Stimulated activated CD4-positive, alpha-beta T cell treated with anti-CD3 and anti-CD28 coated beads, Interleukin-2, amount 100 ng/mL, for 4 hours (primary cell): ENCODE results near the gene KEL.
A peak's percentile ranks its signal among the peaks of the same experiment; 100 is the strongest.
"Not testable (repeated sequence)": the region's sequence is repeated elsewhere in the genome, so short reads cannot be mapped to it uniquely, and the experiment has no call there.

ENCODE experiments used
- DNase-seq: peaks from one replicate; pipeline ENCODE4 v3.0.0-alpha.2; 2020; ENCODE audit warnings: low read depth

Gene KEL, protein sequence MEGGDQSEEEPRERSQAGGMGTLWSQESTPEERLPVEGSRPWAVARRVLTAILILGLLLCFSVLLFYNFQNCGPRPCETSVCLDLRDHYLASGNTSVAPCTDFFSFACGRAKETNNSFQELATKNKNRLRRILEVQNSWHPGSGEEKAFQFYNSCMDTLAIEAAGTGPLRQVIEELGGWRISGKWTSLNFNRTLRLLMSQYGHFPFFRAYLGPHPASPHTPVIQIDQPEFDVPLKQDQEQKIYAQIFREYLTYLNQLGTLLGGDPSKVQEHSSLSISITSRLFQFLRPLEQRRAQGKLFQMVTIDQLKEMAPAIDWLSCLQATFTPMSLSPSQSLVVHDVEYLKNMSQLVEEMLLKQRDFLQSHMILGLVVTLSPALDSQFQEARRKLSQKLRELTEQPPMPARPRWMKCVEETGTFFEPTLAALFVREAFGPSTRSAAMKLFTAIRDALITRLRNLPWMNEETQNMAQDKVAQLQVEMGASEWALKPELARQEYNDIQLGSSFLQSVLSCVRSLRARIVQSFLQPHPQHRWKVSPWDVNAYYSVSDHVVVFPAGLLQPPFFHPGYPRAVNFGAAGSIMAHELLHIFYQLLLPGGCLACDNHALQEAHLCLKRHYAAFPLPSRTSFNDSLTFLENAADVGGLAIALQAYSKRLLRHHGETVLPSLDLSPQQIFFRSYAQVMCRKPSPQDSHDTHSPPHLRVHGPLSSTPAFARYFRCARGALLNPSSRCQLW

DNA sequence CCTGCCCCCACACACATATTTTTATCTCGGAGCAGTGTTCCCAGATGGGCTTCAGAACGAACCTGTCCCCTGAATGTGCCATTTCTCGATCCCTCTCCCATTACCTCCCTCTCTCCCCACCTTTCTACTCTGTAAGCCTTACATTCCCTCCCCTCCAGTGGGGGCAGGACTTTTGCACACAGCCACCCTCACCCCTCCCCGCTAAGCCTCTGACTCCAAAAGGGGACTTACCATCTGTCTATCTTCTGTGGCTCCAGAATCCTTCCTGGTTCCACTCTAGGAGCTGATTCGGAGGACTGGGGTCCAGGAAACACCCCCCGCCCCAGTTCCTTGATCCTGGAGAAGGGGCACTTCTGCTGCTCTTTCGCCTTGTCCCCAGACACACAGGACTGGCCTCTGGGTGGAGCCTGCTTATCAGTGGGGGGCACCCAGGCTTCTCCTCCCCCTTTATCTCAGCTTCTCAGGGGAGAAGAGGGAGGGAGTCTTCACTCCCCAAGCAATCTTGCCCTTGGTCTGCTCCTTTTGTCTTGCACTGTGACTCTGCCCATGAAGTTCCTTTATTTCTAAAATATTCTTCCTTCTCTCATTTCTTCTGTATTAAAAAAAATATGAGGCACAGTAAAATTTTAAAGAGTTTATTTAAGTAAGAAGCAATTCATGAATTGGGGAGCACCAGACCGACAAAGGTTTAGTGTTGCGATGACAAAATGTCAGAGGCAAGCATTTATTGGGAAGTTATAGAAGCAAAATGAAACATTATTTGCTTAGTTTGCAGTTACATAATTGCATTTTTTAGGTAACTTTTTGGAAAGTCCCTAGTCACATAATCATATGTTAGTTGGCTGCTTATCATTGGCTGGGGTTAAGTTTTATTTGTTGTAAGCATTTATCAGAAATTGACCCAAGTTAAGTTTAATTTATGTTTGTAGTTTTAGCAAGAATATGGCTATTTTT lies at the start of gene KEL:
TSS of gene KEL (minus strand) at position 391 of the 954 bp plus-strand sequence. CDS start at position 234, 157 bp downstream.
- DNase-seq = no peak

DNA sequence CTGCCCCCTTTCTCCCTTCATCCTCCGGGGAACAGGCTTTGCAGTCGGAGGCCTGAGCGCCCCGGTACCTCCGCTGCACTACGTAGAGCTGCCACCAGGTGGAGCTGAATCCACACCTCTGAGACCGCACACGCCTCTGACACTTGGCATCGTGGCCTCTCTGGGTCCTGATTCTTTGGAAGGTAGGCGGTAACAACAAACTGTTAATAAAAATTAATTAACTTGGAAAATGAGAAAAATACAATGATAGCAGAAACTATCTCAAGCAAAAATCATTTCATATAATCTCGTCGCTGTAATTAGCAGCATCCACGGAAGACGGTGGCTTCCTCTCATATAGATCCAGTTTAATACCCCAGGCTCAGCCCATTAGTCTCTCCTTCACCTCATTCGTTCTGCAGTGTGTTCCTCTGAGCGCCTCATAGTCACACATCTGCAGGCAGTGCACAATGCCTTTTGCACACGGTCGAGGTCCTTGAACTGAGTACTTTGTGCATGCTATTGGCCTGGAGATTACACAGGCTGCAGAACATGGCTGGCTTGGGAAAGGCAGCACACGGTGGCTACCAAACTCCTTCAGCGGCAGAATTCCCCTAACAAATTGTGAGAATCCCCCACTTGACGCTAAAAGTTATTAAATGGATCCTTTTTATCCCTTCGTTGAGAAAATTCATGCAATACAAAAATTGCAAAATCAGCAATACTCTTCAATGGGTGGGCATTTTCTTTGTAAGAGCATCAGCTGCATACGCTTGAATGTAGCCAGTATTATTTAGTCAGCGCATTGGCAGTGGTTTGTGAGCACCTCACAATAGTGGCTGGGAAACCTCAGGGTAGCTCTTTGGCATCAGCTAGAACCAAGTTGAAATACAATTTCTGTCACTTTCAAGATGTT lies 46.1 kb upstream of the KEL start:
- peak; percentile 67 for DNase-seq

DNA sequence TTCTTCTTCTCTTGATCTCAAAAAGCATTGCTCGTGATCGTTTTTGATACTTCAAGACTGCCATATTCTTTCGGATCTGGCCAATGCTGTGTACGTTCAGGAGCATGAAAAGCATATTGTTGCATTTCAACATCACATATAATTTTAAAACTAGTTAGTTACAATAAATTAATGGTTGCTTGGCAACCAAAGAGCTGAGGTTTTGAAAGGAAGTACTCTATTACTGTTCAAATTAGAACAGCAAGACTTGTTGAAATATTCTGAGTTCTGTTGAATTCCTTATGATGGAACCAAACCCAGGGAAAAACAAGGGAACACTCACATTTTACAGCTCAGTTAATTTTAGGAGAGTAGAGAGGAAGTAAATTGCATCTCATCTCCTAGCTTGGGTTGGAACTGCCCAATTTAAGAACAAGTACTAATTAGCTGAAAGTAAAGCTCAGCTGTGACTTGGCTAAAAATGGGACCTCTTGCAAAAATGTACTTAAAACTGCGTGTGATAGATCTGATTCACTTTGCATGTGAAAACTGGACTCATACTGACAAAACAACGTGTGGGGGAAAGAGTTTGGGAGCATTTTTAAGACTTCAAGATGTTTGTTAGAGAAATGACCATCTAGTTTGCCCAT lies 43.6 kb upstream of the KEL start:
- no peak for DNase-seq

DNA sequence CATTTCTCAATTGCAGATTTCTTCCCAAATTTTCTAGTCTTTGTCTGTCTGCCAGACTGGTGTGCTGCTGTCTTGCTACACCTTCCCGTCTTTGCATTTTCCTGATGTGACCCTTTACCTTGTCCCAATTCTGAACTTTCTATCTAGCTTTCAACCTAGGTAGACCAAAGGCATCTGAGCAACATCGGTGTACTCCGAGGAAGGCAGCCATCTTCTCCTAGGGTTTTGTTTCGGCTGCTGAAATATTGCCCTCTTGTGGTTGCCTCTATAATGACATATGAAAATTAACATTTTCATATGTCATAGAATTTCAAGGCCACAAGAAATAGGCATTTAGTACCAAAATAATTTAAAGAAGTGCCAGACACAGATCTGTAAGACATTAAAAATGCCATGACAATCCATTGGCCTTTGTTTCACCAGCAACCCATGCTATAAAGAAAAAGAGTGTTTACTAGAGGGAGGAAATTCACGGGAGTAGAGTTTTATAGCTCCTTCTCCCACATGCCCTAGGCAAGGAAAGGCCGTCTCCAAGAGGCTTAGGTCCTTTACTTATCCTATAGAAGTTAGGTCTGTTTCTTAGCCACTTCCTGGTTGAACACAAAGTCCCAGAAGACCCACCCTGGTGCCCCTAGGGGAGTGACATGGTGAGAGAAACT lies 41.4 kb upstream of the KEL start:
- peak; percentile 13 for DNase-seq

DNA sequence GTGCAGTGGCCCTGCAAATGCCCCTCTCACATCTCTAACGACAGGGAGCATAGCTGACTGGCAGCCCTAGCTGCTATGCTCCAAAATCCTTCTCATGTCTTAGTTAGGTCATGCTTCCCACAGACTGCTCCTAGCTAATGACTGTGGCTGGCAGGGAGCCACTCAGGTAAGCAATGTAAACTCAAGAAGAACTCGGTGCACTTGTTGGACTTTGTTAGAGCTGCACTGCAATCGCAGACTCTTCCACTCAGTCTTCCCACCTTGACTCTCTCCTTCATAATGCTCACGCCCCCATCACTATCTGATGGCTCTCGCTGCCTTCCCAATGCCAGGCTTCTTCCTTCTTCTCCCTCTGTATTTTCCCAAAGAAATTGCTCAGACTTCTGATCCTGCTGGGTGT lies 40.7 kb upstream of the KEL start:
- DNase-seq = no peak

DNA sequence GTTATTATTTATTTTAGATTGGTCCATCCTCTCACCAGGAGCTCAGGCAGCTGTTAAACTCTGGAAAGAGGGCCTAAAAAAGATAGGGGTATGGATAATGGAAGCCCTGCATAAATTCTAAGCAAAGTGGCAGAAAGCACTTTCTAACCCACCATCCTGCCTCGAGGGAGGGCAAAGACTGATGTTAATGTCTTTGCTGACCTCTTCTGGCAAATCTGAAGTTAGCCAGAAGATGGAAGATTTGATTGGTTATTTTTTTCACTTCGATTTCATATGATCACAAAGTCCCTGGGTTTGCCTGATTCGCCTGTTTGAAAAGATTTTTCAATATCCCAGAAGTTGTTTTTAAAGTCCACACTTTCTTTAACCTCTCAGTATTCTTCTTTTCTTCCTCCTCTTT lies 39.9 kb upstream of the KEL start:
- no peak for DNase-seq

DNA sequence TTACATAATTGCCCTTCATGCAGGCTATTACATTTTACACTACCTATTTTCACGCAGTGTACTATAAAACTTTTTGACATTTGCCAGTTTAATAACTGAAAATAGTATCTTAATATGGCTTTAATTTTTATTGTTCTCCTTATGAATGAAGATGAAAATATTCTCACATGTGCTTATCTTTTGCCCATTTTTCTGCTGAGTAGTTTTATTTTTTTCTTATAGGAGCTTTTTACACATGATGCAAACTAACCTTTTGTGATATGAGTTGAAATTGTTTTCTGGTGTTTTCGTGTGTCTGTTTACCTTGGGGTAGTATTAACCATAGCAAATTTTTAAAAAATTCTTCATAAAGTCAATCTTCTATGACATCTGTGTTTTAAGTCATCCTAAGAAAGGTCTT lies 38.5 kb upstream of the KEL start:
- DNase-seq = no peak

DNA sequence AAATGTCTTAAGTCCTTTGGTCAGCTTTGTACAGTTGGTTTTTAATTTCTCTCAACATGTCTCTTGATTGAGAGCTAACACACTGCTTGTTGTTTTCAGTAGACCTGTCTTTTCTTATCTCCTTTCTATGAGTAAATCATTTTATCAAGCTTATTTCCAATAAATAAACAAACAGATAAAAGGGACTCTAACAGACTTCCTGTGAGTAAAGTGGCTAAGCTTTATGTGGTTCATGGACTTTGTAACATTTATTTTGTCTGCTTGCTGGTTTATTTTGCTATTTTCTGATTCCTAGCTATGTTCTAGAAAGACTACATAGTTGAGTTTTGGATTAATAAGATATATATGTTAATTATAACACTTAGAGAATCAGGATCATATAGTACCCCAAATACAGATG lies 37.6 kb upstream of the KEL start:
- DNase-seq = no peak

DNA sequence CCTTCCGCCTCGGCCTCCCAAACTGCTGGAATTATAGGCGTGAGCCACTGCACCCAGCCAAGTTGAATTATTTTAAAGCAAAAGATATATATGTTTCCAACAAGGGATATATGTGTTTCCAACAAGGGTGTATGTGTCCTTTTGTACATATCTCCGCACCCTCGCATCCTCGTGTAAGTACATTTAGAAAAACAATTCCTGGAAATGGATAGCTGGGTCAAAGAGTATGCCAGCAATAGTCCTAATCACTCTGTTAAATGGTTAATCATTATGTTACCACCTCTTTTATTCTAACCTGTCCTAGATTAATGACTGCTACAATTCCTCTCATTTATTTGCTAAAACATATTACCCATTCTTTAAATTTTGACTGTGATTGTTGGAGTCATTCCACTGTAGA lies 36.8 kb upstream of the KEL start:
- DNase-seq = no peak

DNA sequence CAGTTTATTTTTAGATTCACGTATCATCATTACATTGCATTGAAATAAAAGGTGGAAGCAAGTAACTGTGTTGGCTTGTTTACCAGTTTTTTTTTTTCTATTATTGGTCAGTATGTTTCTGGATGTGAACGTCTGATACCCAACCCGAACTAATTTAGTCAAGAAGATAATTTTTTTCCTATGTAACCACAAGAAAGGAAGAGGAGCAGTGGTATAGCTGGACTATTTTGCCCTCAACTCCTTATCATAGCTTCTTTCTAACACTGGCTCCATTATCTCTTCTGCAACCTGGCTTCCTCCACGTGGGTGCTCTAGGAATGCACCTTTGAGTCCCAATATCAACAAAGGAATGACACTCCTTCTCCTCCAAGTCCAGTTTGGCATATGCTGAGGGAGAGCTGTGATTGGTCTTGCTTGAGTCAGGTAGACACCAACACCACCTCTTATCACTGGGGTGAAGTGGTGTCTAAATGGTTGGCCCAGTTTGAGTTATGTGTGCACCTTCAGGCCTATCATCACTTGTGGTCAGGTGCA lies 35.4 kb upstream of the KEL start:
- no peak for DNase-seq

DNA sequence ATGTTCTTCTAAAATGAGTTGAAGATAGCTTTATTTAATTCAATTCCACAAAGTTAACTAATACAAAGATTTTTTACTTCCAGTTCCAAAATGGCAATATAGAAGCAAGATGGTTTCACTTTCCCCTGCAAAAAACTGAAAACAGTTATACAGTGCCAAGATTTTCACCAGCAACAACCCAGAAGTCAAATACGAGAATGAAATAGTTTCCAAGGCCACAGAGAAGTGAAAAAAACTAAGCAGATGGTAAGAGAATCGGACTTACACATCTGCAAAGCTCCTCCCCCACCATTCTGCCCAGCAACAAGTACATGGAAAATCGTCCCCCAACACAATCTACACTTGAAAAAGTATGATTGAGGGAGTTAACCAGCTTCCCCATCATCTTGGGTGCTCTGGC lies 30.3 kb upstream of the KEL start:
- DNase-seq = no peak

DNA sequence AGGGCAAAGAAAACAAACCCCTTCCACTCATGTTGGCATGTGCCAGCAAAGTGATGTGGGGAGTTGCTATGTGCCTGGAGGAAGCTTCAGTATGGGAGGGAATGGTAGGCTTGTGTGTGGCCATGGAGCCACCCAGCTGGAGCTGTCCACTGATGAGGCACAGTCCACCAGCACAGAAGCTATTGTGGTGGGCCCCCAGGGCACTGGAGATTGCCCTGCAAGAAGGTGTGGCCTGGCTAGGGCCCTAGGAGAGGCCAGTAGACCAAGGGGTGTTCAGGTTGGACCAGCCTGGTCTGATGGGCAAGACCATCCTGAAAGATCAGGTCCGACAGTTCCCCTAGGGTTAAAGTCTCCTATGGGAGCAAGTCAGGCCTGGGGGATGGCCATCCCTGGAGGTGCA lies 22.1 kb upstream of the KEL start:
- no peak for DNase-seq

DNA sequence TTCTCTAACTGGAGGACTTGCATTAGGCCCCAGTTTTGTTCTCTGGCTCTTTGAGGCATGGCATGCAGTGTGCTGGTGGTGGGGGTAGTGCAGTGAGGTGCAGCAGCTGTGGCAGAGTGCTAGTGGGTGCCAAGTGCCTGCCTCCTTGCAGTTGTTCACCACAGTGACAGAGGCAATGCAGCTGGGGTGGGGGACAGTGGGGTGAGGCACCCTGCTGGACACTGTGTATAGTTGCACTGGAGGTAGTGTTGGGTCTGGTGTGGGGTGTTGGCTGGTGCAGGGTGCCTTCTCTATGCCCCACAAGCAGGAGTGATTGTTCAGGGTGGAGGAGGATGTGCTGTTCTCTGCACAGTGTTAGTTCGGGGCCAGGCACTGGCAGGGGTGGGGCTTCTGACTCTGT lies 21.7 kb upstream of the KEL start:
- no peak for DNase-seq

DNA sequence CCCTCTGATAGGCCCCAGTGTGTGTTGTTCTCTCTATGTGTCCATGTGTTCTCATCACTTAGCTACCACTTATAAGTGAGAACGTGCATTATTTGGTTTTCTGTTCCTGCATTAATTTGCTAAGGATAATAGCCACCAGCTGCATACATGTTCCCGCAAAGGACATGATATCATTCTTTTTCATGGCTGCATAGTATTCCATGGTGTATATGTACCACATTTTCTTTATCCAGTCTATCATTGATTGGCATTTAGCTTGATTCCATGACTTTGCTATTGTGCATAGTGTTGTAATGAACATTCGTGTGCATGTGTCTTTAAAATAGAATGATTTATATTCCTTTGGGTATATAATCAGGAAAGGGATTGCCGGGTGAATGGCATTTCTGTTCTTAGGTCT lies 16.2 kb upstream of the KEL start:
- DNase-seq = not testable (repeated sequence)

DNA sequence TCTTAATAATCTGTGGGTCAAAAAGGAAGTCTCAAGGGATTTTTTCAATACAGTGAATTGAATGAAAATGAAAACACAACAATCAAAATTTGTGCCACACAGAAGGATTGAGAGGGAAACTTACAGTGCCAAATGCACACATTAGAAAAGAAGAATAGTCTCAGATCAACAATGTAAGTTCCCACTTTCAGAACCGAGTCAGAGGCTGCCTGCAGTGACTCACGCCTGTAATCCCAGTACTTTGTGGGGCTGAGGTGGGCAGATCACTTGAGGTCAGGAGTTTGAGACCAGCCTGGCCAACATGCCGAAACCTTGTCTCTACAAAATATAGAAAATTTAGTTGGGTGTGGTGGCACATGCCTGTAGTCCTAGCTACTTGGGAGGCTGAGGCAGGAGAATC lies 12.5 kb upstream of the KEL start:
- DNase-seq = no peak

DNA sequence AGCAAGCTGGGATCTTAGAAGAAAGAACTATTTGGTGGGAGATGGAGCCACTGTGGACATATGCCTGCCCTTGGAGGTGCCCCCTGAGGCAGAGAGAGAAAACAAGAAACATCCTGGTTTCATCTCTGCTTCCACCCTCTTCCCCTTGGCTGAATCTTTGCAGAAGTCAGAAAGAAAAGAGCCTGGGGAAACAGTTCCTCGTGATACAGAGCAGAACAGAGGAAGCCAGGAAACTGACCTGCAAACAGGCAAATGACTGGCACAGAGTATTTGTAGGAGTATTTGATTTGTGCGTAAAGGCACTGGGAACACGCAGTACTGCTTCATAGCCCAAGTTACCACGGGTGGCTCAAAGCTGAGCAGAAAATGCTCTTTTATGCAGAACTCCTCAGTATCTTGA lies 7.0 kb upstream of the KEL start:
- DNase-seq = no peak

DNA sequence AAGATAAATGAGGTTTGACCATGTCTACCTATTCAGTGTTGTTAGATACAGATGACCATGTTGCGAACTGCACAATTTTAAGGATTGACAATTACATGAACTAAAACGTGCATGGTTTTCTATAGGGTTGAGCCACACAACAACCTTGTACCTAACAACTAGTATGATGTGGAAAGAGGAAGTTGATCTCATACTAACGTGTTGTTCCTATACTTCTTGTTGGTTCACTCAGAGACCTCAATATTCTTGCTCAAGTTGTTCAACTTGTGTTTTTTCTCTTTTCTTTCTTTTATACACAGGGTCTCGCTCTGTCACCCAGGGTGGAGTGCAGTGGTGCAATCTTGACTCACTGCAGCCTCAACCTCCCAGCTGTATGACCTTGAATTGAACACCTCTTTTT lies 6.1 kb upstream of the KEL start:
- no peak for DNase-seq

DNA sequence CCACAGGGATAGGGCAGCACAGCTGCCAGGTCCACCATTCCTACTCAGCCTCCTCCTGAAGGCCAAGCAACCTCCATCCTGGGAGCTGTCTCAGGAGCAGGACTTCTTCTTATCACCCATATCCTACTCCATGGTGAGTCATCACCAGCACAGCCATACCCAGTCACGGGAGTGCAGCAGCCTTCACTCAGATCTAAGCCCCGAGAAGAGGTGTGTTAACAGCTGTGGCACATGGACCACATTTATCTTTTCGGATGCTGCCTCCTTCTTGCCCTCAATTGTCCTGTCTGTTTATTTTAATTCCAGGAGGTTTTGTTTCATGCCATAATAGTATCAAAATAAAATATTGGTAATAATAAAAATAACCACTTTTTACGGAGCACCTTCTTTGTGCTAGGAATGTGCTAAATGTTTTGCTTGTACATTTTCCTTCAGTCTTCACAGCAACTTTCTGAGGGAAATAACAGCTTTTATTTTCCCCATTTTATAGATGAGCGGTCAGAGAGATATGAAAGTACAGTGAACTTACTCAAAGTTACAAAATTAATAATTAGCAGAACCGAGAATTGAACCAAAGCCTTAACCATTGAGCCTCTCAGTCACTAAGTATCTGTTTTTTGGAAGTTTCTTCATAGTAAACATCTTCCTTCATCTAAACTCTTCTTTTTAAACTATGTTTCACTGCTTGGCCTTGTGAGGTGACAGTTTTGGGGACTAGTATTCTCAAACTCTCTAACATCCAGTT lies 2.5 kb upstream of the KEL start:
- DNase-seq = no peak

DNA sequence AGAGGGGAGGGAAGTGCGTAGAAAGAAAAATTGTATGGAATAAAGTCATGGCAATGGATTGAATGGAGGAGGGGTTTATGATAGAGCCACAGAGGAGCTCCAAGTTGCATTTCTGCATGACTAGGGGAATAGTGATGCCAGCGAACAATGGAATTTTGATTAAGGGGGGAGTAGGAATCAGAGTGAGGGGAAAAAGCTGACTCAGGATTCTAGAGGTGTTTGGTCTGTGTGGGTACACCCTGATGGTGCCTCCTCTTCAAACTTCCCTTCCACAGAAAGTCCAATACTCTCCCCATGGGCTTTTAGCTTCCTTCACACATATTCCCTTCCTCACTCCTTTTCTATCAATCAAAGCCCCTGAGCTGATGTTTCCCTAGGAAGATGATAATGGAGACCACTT lies 1.8 kb upstream of the KEL start:
- DNase-seq = no peak
